AG10803 (cell line): ENCODE results near the gene KIF15.

Experiments used
- DNase-seq: peaks from one replicate; pipeline ENCODE4 v3.0.0; 2010; ENCODE audit warnings: low read depth
- H3K4me3 ChIP-seq: 2 replicates; pipeline ENCODE4 v1.5.1; 2011; ENCODE audit warnings: mild to moderate bottlenecking, low read length, control low read depth
- CTCF ChIP-seq: conservative IDR thresholded peaks from 2 replicates; pipeline ENCODE4 v1.5.1; 2011; ENCODE audit warnings: mild to moderate bottlenecking, low read length, control low read depth, inconsistent platforms

The KIF15 gene

GRCh38 chr3:44865272-44866035, 103.9 kb downstream of the KIF15 start:
- TF ChIP-seq CTCF = no peak
- DNase-seq = no peak
- no peak overlapping the region for H3K4me3 ChIP-seq

- H3K4me3 ChIP-seq = no peak overlapping the region
Observed at GRCh38 chr3:44867421-44868111, 106.0 kb downstream of the KIF15 start.

GRCh38 chr3:44870375-44871061, 108.9 kb downstream of the KIF15 start:
- TF ChIP-seq CTCF = no peak
- no peak overlapping the region for H3K4me3 ChIP-seq
- DNase-seq = no peak

More at GRCh38 chr3:44867421-44868111, 106.0 kb downstream of the KIF15 start:
- no peak for DNase-seq
- TF ChIP-seq CTCF = no peak

- H3K4me3 ChIP-seq = no peak within 1 kb of the TSS
- DNase-seq = no peak
- no peak for TF ChIP-seq CTCF
Observed at GRCh38 chr3:44874308-44874707, 112.7 kb downstream of the KIF15 start, which contains the start of gene TGM4. TSS of gene TGM4 (plus strand) at chr3:44874608. CDS start at chr3:44874679, 71 bp downstream.

GRCh38 chr3:44875596-44875995, 114.0 kb downstream of the KIF15 start:
- TF ChIP-seq CTCF = no peak
- no peak overlapping the region for H3K4me3 ChIP-seq
- no peak for DNase-seq

GRCh38 chr3:44877333-44877732, 115.7 kb downstream of the KIF15 start:
- H3K4me3 ChIP-seq = no peak overlapping the region
- TF ChIP-seq CTCF = no peak
- DNase-seq = no peak

GRCh38 chr3:44880284-44880683, 118.7 kb downstream of the KIF15 start:
- TF ChIP-seq CTCF = no peak
- no peak overlapping the region for H3K4me3 ChIP-seq
- no peak for DNase-seq
